Stimulated activated CD4-positive, alpha-beta T cell treated with anti-CD3 and anti-CD28 coated beads, Interleukin-15, amount 100 ng/mL, for 1 hour (primary cell): ENCODE data around the gene FOXJ3.
A peak's percentile ranks its signal among the peaks of the same experiment; 100 is the strongest.

Experiments
- DNase-seq, 2 donors: peaks; one replicate each; pipeline ENCODE4 v3.0.0-alpha.2; 2020; ENCODE audit warnings: low read depth in 1 of 2, low spot score in 1 of 2

FOXJ3 gene

DNA sequence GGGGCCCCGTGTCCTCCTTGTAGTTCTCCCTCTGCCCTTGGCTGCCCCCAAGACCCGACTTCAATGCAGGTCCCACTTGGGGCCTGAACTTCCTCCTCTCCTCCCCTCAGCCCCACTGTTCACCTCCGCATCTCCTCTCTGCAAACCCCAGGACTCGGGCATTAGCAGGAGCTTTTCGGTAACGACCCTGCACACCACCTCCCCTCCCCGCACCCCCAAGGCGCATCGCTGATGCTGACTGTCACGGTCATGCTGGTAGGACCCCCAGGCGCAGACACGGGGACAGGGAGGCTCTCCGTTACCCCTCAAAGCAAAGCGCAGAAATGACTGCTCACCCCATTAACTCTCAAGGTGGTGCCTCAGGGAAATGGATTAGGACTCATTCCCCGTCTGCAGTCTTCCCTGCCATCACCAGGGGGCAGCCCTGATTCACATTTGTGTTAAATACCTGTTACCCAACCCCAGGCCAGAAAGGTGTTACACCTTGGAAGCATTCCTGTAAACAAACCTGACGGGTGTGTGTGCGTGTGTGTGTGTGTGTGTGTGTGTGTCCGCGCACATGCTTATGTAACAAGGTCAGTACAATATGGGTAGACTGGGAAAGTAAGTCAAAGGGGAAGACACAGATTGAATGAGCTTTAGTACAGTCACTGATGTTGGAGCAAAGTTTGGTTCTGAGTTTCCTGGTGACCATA lies 188.3 kb downstream of the FOXJ3 start:
- peak; percentile 28 to 50 for DNase-seq

DNA sequence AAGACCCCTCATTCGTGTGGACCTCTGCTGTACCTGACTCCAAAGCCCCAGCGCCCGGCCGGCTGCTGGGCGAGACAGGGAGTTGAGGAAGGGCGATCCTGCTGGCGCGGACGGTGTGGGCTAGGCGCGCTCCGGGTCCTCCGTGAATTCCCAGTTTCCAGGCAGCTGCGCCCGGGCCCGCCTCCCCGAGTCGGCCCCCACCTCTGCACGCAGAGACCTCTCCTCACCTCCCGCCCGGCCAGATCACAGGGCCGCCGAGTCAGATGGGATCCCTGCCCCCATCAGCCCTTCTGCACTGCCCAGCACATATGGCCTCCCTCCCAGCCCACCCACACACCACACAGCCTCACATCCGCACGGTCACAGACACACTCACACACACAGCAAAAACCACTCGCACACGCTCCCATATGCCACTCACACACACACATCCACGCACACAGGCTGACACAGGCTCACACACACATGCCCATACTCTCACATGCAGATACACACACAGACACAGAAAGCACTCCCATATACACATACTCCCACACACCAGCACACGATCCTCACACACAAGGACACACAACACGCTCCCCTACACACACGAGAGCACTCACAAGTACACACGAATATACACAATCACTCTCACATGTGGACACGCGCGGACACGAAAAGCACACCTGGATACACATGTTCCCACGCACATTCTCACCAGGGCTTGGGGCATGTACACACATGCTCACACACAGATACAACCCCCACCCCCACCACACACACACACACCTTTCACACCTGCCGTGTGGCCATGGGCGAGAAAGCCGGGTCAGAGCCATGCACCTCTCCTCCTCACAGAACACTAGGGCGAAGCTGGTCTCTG lies 189.0 kb downstream of the FOXJ3 start:
- no peak for DNase-seq

DNA sequence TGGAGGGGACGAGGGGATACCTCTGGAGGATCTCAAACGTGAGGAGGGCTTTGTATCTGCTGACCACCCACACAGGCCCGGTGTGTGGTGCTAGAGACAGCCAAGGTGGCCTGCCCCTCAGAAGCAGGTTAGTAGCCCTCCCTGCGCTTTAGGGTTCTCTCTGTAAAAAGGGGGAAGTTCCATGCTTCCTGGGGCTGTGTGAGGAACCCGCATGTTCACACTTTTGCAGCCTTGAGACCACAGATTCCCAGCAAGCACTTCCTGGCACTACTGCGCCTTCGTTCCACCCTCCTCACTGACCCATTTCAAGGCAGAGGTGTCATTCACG lies 189.7 kb downstream of the FOXJ3 start:
- no peak for DNase-seq

DNA sequence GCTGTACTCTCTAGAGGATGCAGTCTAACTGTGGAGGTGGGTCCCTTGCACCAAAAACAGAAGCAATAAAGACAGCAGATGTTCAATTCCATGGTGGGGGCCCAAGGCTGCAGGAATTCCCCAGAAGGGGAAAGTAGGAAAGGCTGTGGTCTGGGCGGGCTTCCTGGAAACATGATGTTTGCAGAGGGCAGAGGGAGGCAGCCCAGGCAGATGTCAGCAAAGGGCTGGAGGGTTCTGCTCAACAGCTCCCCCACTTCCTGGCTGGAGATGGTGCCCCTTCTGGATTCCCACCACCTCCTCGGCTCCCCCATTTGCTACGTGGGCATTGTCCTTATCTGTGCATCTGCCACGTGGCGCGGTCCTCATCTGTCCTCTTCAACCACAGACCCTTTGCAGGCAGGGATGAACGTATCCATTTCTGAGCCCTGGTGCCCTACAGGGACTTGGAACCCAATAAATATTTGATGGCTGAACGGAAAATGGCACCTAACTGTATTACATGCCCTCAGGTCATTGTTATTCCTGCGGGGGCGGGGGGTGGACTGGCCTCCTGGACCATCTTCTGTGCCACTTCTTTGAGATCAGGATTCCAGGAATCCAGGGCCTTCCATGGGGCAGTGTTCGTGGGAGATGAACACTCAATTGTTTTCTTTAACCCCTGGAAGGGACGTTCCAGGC lies 190.2 kb downstream of the FOXJ3 start:
- no peak for DNase-seq

DNA sequence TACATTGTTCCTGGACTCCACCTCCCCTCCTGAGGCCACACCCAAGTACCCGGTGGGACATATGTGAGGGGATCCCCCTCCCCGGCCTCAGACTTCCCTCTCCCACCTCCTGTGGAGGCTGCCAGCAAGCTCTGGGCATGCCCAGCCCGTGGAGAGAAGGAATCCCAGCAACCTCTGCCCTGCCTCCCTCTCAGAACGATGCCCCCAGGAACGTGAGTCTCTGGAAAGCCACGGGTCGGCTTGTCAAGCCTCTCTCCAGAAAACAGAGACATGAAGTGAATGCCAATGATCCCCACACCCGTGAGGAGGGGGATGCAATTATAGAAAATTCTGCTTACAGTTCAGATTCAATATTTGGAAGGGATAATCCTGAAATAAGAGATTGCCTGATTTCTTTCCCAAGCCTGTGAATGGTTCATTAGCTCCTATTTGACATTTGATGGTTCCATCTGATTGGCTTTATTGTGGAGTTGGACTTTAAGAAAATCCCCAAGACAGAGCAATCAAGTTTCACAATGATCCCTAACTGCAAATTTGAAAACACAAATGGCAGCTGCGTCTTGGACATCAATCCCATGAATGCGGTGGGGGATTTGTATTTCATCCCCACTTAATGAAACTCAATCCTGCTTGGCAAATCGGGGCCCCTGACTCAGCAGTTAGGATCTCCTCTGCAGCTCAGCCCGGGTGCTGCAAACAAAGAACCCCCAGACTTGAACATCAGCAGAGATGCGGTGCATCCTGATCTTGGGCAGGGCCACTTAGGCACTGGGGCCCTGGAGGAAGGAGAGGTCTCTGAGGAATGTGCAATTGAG lies 190.9 kb downstream of the FOXJ3 start:
- no peak for DNase-seq

DNA sequence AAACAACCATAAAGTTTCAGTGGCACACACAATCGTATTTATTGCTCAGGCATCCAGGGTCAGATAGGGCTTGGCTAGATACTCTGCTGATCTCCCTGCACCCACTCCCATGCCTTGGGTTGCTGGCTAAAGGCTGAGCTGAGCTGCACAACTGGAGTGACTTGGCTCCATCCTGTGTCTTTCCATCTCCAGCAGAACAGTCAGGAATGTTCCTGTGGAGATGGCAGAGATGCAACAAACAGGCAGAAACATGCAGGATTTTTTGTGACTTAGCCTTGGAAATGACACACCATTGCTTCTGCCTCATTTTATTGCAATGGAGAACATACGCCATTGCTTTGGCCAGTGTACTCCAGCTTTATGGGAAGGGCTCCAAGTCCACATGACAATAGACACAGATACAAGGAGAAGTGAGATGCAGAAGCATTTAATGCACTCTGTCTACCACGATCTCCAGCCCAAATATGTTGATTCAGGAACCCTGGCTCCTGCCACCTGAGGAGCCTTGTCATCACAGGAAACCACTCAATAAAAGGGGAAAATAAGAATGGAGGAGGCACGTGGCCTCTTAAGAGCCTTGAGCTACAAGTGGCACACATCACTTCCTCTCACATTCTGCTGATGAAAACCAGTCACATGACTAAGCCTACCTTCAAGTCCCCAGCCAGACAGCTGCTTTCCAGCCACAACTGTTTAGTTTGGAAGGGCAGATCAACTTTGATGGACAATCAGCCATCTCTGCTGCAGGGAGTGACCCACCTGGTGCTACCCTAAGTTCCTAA lies 191.9 kb downstream of the FOXJ3 start:
- DNase-seq = no peak

DNA sequence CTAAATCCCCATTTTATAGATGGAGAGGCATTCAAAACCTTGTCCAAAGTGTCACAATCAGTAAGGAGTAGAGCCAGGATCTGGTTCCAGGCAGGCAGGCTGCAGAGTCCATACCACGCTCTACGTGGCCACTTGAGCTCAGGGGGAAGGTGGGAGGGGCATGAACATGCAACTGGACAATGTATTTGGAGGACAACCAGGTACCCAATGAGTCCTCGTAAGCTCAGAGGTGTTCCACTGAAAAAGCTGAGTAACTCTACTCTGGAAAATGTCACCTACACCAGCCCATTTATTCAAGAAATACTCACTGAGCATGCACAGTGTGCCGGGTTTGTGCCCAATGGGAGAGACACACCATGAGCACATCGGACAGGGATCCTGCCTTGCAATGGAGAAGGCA lies 193.1 kb downstream of the FOXJ3 start:
- no peak for DNase-seq

DNA sequence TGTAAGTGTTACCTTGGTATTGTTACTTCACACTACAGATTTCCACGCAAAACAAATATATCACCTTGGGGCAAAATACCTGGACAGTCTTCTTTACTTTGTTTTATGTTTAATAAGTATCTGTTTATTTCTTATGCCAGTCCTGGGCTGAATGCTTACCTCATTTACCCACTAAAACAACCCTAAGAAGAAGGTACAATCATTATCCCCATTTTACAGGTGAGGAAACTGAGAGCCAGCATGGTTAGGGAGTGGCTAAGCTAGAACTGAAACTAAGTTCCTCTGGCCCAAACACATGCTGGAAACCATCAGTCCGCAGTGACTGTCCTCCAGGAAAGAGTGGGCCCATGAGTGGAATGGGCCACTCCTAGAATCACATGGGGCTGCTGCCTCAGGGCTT lies 194.8 kb downstream of the FOXJ3 start:
- DNase-seq = no peak

DNA sequence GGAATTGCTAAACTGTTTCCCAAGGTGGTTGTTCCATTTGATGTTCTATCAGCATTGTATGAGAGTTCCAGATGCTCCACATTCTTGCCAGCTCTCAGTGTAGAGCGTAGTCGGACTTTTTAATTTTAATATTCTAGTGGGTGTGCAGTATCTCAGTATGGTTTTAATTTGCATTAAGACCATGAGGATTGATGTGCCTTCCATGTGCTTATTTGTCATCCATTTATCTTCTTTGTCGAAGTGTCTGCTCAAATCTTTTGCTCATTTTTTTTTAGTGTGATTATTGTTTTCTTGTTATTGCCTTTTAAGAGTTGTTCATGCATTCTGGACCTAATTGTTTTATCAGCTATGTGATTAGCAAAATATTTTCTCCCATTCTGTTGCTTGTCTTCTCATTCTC lies 195.6 kb downstream of the FOXJ3 start:
- DNase-seq = no peak

DNA sequence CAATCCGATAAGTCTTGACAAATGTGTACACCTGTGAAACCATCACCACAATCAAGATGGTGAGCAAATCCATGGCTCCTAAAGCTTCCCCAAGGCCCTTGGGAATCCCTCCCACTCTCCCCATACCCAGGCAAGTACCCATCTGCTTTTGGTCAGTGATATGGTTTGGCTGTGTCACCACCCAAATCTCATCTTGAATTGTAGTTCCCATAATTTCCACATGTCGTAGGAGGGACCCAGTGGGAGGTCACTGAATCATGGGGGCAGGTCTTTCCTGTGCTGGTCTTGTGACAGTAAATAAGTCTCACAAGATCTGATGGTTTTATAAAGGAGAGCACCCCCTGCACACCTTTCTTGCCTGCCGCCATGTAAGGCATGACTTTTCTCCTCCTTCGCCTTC lies 196.4 kb downstream of the FOXJ3 start:
- DNase-seq = no peak

DNA sequence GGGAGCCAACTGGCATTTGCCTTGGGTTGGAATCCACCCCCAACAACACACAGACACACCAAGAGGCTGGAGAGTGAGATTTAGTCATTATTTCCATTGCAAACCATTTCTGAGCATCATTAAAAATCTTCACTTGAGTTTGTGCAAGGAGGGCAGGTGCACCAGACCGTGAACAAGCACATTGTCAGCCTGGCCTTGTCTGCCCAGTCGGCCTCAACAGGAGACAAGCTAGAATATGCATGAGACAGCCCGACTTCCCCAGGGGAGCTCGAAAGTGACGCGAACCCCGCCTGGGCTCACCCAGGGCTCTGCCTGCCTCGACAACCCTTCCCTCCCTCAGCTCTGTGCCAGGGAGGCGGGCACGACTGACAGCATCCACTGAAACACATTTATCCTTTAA lies 197.3 kb downstream of the FOXJ3 start:
- DNase-seq = no peak

DNA sequence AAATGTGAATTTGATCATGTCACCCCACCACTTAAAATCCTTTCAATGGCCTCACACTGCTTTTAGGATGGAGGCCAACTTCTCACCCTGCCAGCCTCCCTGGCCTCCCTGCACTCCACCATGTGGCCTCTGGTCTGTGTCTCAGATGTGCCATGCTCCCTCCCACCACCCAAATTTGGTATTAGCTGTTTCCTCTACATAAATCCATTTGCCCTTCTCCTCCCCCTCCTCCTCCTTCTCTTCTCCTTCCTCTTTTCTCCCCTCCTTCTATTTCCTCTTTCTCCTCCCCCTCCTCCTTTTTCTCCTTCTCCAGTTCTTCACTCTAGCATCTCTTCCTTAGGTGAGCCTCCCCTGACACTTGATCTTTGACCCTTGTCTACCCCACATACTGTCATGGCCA lies 198.6 kb downstream of the FOXJ3 start:
- DNase-seq = no peak

DNA sequence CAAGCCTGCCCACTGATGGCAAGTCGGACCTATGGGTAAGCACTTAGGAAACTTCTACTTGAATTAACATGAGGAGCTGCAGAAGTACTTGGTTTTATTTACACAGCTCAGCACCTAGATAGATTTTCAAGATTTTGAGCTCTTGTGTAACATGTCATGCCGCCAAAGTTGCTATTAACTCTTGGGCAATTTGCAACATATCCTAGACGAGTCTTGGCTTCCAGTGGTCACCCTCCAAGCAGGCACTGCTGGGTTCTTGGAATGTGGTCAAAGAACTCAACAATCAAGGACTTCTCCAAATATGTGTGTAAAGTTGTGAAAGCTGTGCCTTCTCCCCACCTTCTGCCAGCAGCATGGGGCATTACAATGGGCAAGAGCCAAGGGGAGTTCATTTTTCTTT lies 199.6 kb downstream of the FOXJ3 start:
- DNase-seq = no peak

DNA sequence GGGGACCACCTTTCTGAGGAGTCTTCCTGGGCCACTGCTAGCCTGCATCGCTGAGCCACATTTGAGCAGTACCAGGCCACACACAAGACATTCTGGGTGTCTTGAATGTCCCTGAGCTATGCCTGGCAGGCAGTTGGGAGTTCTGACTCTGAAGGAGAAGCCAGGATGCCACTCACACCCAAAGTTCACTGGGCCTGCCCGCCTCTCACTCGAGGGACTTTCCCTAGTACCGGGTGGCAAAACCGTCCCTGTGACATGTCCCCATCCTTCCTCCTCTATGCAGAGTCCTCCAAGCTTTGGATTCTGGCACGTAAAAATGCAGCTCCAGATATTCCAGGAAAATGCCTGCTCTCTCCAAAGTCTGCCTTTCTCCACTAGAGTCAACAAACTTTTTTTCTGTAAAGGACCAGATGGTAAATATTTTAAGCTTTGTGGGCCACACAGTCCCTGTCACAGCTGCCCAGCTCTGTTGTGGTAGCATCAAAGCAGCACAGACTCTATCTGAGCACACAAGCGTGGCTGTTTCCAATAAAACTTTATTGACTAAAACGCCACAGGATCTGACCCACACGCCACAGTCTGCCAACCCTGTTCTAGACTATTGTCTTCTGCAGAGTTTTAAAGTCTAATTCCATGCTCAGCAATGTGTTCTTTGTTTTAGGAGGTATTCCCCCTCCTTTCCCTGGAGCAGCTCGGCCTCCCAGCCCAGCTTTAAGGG lies 201.1 kb downstream of the FOXJ3 start:
- no peak for DNase-seq

DNA sequence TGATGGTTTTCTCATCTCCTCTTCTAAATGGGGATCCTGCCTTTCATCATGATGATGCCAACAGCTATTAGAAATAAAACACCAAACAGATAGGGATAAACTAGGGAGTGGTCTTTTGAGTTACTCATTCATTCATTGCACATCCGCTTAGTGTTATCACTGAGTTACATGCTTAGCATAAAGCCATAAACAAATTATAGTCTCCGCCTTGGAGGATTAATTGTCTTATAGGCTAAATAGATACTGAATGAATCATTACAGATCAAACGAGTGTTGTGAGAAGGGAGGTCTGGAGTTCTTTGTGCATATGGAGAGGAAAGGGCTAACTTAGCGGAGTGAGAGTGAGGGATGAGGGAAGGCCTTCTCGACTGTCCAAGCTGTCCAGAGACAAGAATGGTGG lies 201.6 kb downstream of the FOXJ3 start:
- DNase-seq = no peak

DNA sequence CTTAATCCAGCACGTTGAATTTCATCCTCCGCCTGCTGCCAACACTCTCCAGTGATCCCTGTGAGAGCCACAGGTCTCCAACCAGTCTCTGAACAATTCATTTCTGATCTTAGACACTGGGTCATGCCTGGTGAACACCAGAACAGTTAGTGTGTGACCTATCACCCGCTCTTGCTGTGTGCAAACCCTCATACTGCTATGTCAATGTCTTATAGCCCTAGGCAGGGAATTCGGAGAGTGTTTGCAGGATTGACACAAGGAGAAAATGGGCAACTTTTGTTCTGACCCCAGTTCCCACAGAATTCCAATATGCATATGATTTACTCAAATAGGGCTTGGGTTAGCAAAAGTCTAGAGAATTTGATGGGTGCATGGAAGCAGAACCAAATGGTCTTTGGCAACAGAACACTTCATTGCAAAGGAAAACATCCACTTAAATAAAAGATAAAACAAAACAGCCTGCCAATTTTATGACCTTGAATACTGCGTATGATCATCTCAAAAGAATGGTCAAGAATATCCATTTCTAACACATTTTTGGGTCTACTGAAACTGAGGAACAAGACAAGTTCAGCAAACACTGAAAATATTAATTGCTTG lies 204.9 kb downstream of the FOXJ3 start:
- no peak for DNase-seq

DNA sequence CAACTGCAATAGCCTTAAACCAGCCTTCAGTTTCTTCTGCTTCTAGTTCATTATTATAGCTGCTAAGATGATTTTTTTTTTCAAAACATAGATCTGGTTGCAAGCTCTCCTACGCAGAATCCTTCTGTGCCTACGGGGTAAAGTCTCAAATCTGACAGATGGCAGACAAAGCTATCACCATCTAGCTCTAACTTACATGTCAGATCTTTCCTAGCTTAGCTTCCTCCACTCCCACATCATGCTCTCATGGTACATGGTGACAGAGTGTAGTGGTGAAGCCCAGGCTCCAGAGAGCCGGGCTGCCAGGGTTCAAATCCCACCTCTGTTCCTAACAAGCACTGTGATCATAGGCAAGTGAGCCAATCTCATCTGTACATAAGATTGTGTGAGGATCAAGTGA lies 206.1 kb downstream of the FOXJ3 start:
- no peak for DNase-seq

DNA sequence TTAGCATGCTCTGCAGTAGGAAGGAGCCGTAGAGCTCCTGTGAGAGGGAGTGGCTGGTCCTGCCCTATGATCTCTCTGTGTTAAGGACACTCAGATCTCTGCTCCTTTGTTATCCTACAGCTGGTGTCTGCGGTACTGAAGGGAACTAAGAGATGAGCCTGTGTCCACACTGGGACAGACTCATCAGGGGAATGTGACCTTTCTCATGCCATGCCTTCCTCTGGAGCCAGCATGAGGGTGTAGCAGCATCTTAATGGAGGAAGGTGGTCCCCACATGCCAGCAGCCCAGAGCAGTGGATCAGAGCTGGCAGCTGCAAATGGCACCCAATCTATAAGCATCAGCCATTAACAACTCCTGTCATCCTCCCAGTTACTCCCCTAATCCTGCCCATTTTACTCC lies 206.5 kb downstream of the FOXJ3 start:
- DNase-seq = no peak

DNA sequence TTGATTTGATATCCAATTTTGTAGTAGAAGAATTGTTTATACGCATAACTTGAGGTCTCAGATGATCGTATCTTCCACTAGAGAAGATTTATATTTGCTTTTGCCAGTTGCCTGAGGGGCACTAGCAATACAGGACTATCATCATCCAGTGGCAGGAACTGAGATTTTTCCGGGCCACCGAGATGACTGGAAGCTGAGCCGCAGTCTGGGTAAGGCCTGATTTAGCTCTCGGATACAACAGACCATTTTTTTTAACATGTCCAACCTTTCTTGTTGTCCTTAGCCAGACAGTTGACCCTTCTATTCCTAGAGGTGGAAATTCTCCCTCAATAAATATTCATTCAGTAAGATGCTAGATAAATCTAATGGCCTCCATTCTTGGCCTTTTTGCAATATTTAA lies 207.3 kb downstream of the FOXJ3 start:
- DNase-seq = no peak
